ENCODE data around the gene RPTOR.
"Not testable (repeated sequence)": the region's sequence is repeated elsewhere in the genome, so short reads cannot be mapped to it uniquely, and the experiment has no call there.

The RPTOR gene

GRCh38 chr17:80805032-80805751 is 260.6 kb downstream of the RPTOR start:
- DNase-seq, result no peak

GRCh38 chr17:80807014-80807413 is 262.4 kb downstream of the RPTOR start:
- no peak for DNase-seq

GRCh38 chr17:80807882-80808281 is 263.2 kb downstream of the RPTOR start:
- no peak for DNase-seq

GRCh38 chr17:80811181-80812105 is 266.8 kb downstream of the RPTOR start:
- DNase-seq, result no peak

- no peak for DNase-seq
These were observed 267.9 kb downstream of the RPTOR start for GRCh38 chr17:80812362-80813088.

GRCh38 chr17:80813318-80813717 is 268.7 kb downstream of the RPTOR start:
- no peak for DNase-seq

- DNase-seq, result no peak
These were observed 269.9 kb downstream of the RPTOR start for GRCh38 chr17:80814491-80814890.

GRCh38 chr17:80815151-80815681 is 270.6 kb downstream of the RPTOR start:
- no peak for DNase-seq

GRCh38 chr17:80815718-80816117 is 271.1 kb downstream of the RPTOR start:
- not testable (repeated sequence) for DNase-seq

- DNase-seq, result no peak
These were observed 271.8 kb downstream of the RPTOR start for GRCh38 chr17:80816241-80817103.

GRCh38 chr17:80817321-80817845 is 272.7 kb downstream of the RPTOR start:
- no peak for DNase-seq

GRCh38 chr17:80817861-80818260 is 273.2 kb downstream of the RPTOR start:
- no peak for DNase-seq

- DNase-seq, result no peak
These were observed 274.2 kb downstream of the RPTOR start for GRCh38 chr17:80818871-80819270.

GRCh38 chr17:80819422-80820164 is 275.0 kb downstream of the RPTOR start:
- DNase-seq, result no peak

GRCh38 chr17:80820331-80820730 is 275.7 kb downstream of the RPTOR start:
- DNase-seq, result no peak

GRCh38 chr17:80821546-80821945 is 276.9 kb downstream of the RPTOR start:
- no peak for DNase-seq

- DNase-seq, result no peak
These were observed 277.5 kb downstream of the RPTOR start for GRCh38 chr17:80822021-80822699.

GRCh38 chr17:80822700-80823410 is 278.2 kb downstream of the RPTOR start:
- no peak for DNase-seq

- DNase-seq, result no peak
These were observed 280.2 kb downstream of the RPTOR start for GRCh38 chr17:80824549-80825470.
